H1 (cell line): Measurements from ENCODE around the gene TFR2.
A peak's percentile ranks its signal among the peaks of the same experiment; 100 is the strongest.

Experiments
- ATF2 ChIP-seq: IDR thresholded peaks from 2 replicates; pipeline ENCODE4 v1.6.1; 2012; ENCODE audit warnings: low read length, inconsistent platforms
- CTCF ChIP-seq, 3 experiments: IDR thresholded peaks; 1 replicate in 2 of 3; 2 replicates in 1 of 3; pipeline versions ENCODE4 v1.5.1 to v1.6.1; 2011; ENCODE audit warnings: low read length in 3 of 3, mild to moderate bottlenecking in 3 of 3, inconsistent platforms in 2 of 3, low read depth in 1 of 3, moderate library complexity in 1 of 3; ENCODE audit not compliant: insufficient read depth in 1 of 3; ENCODE audit errors: control extremely low read depth in 1 of 3
- EZH2 ChIP-seq: fragments of 200-600 bp; sonication (generic); IDR thresholded peaks from 2 replicates; pipeline ENCODE4 v1.7.1; 2012; ENCODE audit warnings: low read depth, mild to moderate bottlenecking, moderate library complexity, low read length, inconsistent platforms; ENCODE audit not compliant: severe bottlenecking
- HDAC6 ChIP-seq: IDR thresholded peaks from one replicate; pipeline ENCODE4 v1.7.1; 2012; ENCODE audit warnings: low read depth, mild to moderate bottlenecking, inconsistent platforms, low read length, moderate library complexity
- JUN ChIP-seq: IDR thresholded peaks from 2 replicates; pipeline ENCODE4 v1.6.1; 2011; ENCODE audit warnings: low read depth, mild to moderate bottlenecking, improper control_type of control experiment, low read length
- JUND ChIP-seq: IDR thresholded peaks from 2 replicates; pipeline ENCODE4 v1.6.1; 2011; ENCODE audit warnings: mild to moderate bottlenecking, improper control_type of control experiment, low read length
- MAFK ChIP-seq: IDR thresholded peaks from 2 replicates; pipeline ENCODE4 v1.6.1; 2012; ENCODE audit warnings: low read depth, mild to moderate bottlenecking, improper control_type of control experiment, low read length
- POLR2A ChIP-seq, 2 experiments: IDR thresholded peaks; 1 replicate in 1 of 2; 2 replicates in 1 of 2; pipeline ENCODE4 v1.6.1; 2011; ENCODE audit warnings: low read depth in 2 of 2, low read length in 2 of 2, mild to moderate bottlenecking in 2 of 2; ENCODE audit errors: control extremely low read depth in 1 of 2
- POLR2AphosphoS5 ChIP-seq: IDR thresholded peaks from 2 replicates; pipeline ENCODE4 v1.6.1; 2011; ENCODE audit warnings: low read depth, low read length
- RAD21 ChIP-seq, 2 experiments: IDR thresholded peaks in 1 of 2; conservative IDR thresholded peaks in 1 of 2; 2 replicates each; pipeline ENCODE4 v1.6.1; 2011; ENCODE audit warnings: low read depth in 2 of 2, low read length in 2 of 2, improper control_type of control experiment in 1 of 2, inconsistent platforms in 1 of 2, mild to moderate bottlenecking in 1 of 2, moderate library complexity in 1 of 2
- RBBP5 ChIP-seq: IDR thresholded peaks from 2 replicates; pipeline ENCODE4 v1.7.1; 2012; ENCODE audit warnings: low read depth, mild to moderate bottlenecking, inconsistent platforms, low read length, moderate library complexity, borderline replicate concordance
- YY1 ChIP-seq: IDR thresholded peaks from 2 replicates; pipeline ENCODE4 v1.6.1; 2011; ENCODE audit warnings: low read depth, mild to moderate bottlenecking, low read length
- TF ChIP-seq, protein P1 (sequence below): IDR thresholded peaks from 2 replicates; pipeline ENCODE4 v1.6.1; 2012; ENCODE audit warnings: inconsistent platforms
- TF ChIP-seq, protein P2 (sequence below): IDR thresholded peaks from 2 replicates; pipeline ENCODE4 v1.6.1; 2011; ENCODE audit warnings: low read depth, mild to moderate bottlenecking, low read length; ENCODE audit not compliant: insufficient read depth

GRCh38 chr7:100604976-100605911 lies 36.1 kb downstream of the TFR2 start:
- TF ChIP-seq, protein P1, sequence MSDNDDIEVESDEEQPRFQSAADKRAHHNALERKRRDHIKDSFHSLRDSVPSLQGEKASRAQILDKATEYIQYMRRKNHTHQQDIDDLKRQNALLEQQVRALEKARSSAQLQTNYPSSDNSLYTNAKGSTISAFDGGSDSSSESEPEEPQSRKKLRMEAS: peak; percentile 66
- no peak for TF ChIP-seq RAD21 (IDR thresholded peaks at IDR 0.05 in 1 of 2, conservative IDR thresholded peaks at IDR 0.05 in 1 of 2; ENCODE audit: low read depth in 2 of 2, low read length in 2 of 2)
- no peak for TF ChIP-seq HDAC6
- no peak for TF ChIP-seq CTCF (IDR thresholded peaks at IDR 0.05; ENCODE audit: control extremely low read depth in 1 of 3, insufficient read depth in 1 of 3, low read depth in 1 of 3, low read length in 3 of 3)
- TF ChIP-seq JUN: no peak
- TF ChIP-seq MAFK: no peak
- TF ChIP-seq, protein P2, sequence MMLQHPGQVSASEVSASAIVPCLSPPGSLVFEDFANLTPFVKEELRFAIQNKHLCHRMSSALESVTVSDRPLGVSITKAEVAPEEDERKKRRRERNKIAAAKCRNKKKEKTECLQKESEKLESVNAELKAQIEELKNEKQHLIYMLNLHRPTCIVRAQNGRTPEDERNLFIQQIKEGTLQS: no peak
- no peak for TF ChIP-seq POLR2A (IDR thresholded peaks at IDR 0.05; ENCODE audit: control extremely low read depth in 1 of 2, low read depth in 2 of 2, low read length in 2 of 2)
- TF ChIP-seq POLR2AphosphoS5: no peak
- TF ChIP-seq JUND: no peak
- TF ChIP-seq EZH2: no peak
- no peak for TF ChIP-seq RBBP5
- TF ChIP-seq ATF2: no peak
- no peak for TF ChIP-seq YY1
